HL-60 (cell line): ENCODE results near the gene CNGA1.

Source experiments
- GABPA ChIP-seq: IDR thresholded peaks from 2 replicates; pipeline ENCODE4 v1.6.1; 2012; ENCODE audit warnings: low read depth
- POLR2AphosphoS5 ChIP-seq: IDR thresholded peaks from 2 replicates; pipeline ENCODE4 v1.6.1; 2012; ENCODE audit warnings: low read depth
- TF ChIP-seq, protein P1 (sequence below): IDR thresholded peaks from one replicate; pipeline ENCODE4 v1.5.1; 2011; ENCODE audit warnings: low read length, control low read depth, inconsistent platforms; ENCODE audit not compliant: insufficient read depth
- TF ChIP-seq, protein P2 (sequence below): IDR thresholded peaks from 2 replicates; pipeline ENCODE4 v1.6.1; 2012; ENCODE audit warnings: low read depth; ENCODE audit not compliant: insufficient replicate concordance

DNA sequence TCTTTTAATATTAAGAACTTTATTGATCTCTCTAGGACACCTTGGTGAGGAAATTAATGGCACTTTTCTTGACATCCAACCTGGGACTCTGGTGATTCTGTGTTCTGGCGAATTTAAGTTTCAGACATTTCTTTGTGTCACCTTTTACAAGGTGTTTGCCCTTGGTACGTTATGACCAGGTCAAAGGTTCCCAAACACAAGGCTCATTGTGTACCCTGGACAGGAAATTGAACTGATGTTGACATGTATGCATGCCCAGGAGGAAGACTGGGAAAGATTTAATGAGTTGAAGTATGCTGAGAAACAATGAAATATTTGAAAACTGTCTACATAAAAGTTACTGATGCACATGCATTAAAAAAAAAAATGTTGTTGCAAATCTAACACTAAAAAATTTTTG is 22.2 kb upstream of the CNGA1 start:
- no peak for TF ChIP-seq GABPA
- TF ChIP-seq, protein P1, sequence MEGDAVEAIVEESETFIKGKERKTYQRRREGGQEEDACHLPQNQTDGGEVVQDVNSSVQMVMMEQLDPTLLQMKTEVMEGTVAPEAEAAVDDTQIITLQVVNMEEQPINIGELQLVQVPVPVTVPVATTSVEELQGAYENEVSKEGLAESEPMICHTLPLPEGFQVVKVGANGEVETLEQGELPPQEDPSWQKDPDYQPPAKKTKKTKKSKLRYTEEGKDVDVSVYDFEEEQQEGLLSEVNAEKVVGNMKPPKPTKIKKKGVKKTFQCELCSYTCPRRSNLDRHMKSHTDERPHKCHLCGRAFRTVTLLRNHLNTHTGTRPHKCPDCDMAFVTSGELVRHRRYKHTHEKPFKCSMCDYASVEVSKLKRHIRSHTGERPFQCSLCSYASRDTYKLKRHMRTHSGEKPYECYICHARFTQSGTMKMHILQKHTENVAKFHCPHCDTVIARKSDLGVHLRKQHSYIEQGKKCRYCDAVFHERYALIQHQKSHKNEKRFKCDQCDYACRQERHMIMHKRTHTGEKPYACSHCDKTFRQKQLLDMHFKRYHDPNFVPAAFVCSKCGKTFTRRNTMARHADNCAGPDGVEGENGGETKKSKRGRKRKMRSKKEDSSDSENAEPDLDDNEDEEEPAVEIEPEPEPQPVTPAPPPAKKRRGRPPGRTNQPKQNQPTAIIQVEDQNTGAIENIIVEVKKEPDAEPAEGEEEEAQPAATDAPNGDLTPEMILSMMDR, result no peak
- no peak for TF ChIP-seq POLR2AphosphoS5
- TF ChIP-seq, protein P2, sequence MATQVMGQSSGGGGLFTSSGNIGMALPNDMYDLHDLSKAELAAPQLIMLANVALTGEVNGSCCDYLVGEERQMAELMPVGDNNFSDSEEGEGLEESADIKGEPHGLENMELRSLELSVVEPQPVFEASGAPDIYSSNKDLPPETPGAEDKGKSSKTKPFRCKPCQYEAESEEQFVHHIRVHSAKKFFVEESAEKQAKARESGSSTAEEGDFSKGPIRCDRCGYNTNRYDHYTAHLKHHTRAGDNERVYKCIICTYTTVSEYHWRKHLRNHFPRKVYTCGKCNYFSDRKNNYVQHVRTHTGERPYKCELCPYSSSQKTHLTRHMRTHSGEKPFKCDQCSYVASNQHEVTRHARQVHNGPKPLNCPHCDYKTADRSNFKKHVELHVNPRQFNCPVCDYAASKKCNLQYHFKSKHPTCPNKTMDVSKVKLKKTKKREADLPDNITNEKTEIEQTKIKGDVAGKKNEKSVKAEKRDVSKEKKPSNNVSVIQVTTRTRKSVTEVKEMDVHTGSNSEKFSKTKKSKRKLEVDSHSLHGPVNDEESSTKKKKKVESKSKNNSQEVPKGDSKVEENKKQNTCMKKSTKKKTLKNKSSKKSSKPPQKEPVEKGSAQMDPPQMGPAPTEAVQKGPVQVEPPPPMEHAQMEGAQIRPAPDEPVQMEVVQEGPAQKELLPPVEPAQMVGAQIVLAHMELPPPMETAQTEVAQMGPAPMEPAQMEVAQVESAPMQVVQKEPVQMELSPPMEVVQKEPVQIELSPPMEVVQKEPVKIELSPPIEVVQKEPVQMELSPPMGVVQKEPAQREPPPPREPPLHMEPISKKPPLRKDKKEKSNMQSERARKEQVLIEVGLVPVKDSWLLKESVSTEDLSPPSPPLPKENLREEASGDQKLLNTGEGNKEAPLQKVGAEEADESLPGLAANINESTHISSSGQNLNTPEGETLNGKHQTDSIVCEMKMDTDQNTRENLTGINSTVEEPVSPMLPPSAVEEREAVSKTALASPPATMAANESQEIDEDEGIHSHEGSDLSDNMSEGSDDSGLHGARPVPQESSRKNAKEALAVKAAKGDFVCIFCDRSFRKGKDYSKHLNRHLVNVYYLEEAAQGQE, result no peak
